HTR-8/SVneo (cell line): Measurements from ENCODE around the gene SLC39A11.
"Not testable (repeated sequence)": the region's sequence is repeated elsewhere in the genome, so short reads cannot be mapped to it uniquely, and the experiment has no call there.

Experiments used
- DNase-seq: peaks from one replicate; pipeline ENCODE4 v3.0.0; 2011; ENCODE audit warnings: low spot score, mixed read lengths; ENCODE audit not compliant: insufficient read length
- FAIRE-seq: peaks from 2 replicates; lab custom pipeline; 2011; peaks lifted over from hg19 to GRCh38; lab: Jason Lieb, UNC

The SLC39A11 gene

GRCh38 chr17:72775919-72776318 is 316.6 kb downstream of the SLC39A11 start:
- FAIRE-seq (no peak), DNase-seq (no peak)

- peak; percentile 23 for FAIRE-seq
- DNase-seq: no peak
Observed at GRCh38 chr17:72775237-72775636, 317.3 kb downstream of the SLC39A11 start.

GRCh38 chr17:72774236-72774635 is 318.3 kb downstream of the SLC39A11 start:
- DNase-seq (no peak), FAIRE-seq (no peak)

DNA sequence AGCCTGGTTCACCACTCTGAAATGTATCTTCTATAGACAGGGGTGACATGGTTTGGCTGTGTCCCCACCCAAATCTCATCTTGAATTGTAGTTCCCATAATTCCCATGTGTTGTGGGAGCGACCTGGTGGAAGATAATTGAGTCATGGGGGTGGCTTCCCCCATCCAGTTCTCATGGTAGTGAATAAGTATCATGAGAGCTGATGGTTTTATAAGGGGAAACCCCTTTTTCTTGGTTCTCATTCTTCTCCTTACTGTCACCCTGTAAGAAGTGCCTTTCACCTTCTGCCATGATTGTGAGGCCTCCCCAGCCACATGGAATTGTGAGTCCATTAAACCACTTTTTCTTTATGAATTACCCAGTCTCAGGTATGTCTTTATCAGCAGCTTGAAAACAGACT is 319.3 kb downstream of the SLC39A11 start:
- FAIRE-seq, DNase-seq: not testable (repeated sequence)

DNA sequence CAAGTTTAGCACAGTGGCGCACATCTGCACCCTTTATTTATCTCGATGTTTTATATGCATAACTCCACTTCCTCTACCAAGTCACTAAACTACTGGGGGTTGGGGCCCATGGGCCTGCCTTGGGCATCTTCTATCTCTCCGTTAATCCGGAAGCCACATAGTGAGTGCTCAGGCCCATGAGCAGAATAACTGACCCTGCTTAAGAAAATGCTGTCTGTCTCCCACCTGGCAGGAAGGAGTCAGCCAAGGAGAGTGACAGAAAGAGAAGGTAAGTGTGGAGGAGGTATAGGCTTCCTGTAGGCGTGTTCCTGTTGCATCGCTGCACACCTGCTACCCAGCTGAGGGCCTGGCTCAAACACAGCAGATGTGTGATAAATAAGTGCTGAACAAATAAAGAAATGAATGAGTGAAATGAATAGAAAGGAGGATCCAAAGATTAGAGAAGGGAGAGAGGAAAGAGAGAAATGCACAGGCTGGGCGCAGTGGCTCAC is 320.1 kb downstream of the SLC39A11 start:
- no peak for FAIRE-seq
- no peak for DNase-seq

DNA sequence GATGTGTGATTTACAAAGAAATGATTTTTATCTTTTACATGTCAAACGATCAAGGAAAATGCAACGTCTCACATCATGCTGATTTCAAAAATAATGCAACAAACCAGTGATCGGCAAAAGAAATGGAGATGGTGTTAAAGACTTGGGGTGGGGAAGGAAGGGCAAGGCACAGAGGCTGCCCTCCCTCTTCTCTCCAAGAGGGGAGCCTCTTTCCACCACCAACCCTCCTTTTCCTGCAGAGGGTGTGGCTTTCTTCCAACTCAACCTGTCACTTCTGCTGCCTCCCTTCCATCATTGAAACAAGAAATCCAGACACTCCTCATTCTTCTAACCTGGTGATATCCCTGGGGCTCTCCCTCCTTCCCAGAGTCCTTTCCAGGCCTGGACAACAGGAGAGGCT is 320.8 kb downstream of the SLC39A11 start:
- FAIRE-seq: no peak
- no peak for DNase-seq

DNA sequence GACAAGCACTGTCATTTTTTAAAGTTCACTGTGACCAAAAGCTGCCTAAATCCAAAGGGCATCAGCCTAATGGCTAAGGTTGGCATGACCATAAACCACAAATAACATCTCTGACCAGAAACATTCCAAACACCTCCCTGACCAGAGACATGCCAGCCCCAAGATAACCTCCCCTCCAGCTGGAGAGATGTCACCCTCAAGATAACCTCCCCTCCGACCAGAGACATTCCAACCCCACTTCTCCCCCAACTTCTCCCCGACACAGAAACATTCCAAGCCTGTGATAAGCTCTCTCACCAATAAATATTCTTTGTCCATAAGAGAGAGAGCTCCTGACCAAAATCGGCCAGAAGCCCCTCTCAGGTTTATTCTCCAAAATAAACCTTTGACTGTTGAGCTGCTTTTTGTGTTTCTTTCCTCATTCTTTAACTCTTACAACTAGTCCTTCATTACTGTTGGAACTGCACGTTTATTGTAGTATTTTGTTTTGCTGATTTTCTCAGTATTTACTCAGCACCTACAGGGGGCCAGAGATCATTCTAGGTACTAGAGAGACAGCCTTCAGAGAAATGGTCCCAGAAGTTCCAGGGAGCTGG is 325.6 kb downstream of the SLC39A11 start:
- DNase-seq (no peak), FAIRE-seq (no peak)

DNA sequence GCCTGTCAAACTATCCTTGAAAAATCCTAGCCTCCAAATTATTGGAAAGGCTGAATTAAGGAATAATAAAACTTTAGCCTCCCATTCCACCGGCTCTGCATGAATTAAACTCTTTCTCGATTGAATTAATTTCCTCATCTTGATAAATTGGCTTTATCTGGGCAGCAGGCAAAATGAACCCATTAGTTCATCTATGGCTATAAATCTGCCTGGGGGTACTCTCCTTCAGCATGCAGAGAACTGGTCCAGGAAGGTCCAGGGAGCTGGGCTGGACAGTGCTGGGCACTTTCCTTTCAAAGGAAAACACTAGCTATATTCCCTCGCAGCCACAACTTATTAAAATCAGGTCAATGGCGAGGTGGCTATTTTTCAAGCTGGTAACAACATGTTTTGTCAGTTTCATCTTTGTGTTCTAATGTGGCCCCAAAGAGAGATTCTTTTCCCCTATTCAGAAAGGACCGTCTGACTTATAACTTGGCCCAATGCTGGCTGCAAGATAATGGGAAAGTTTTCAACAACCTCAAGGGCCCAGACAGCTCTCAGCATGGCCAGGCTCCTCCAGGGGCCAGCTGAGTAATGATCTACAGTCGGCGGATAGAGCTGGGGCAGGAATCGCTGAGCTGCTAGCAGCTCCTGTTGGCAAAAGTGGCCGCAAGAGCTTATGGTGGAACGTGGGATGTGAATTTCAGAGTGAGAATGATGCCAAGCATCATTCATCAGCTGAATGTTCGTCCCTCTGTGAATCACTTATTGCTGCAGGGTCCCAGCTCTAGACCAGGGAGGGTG is 326.9 kb downstream of the SLC39A11 start:
- FAIRE-seq: no peak
- DNase-seq: no peak

GRCh38 chr17:72764632-72765041 is 327.9 kb downstream of the SLC39A11 start:
- FAIRE-seq (no peak), DNase-seq (no peak)

- no peak for DNase-seq
- no peak for FAIRE-seq
Observed at GRCh38 chr17:72763981-72764380, 328.5 kb downstream of the SLC39A11 start.

GRCh38 chr17:72761893-72762575 is 330.5 kb downstream of the SLC39A11 start:
- not testable (repeated sequence) for FAIRE-seq, DNase-seq

- DNase-seq (no peak), FAIRE-seq (no peak)
Observed at GRCh38 chr17:72761431-72761830, 331.1 kb downstream of the SLC39A11 start.

GRCh38 chr17:72760368-72760767 is 332.1 kb downstream of the SLC39A11 start:
- FAIRE-seq (peak; percentile 57), DNase-seq (no peak)

- no peak for FAIRE-seq
- no peak for DNase-seq
Observed at GRCh38 chr17:72759301-72759700, 333.2 kb downstream of the SLC39A11 start.

DNA sequence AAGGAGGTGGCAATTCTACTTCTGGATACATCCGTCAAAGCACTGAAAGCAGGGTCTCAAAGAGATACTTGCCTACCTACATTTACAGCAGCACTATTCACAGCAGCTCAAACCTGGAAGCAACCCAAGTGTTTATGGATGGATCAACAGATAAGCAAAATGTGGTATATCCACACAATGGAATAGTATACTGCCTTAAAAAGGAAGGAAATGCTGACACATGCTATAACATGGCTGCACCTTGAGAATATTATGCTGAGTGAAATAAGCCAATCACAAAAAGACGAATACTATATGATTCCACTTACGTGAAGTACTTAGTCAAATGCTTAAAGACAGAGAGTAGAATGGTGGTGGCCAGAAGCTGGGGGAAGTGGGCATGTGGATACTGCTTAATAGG is 336.2 kb downstream of the SLC39A11 start:
- DNase-seq (no peak), FAIRE-seq (peak; percentile 44)

- no peak for DNase-seq
- FAIRE-seq: peak; percentile 70
Observed at GRCh38 chr17:72754513-72754912, 338.0 kb downstream of the SLC39A11 start.

- FAIRE-seq: no peak
- no peak for DNase-seq
Observed at GRCh38 chr17:72751746-72752145, 340.7 kb downstream of the SLC39A11 start.

DNA sequence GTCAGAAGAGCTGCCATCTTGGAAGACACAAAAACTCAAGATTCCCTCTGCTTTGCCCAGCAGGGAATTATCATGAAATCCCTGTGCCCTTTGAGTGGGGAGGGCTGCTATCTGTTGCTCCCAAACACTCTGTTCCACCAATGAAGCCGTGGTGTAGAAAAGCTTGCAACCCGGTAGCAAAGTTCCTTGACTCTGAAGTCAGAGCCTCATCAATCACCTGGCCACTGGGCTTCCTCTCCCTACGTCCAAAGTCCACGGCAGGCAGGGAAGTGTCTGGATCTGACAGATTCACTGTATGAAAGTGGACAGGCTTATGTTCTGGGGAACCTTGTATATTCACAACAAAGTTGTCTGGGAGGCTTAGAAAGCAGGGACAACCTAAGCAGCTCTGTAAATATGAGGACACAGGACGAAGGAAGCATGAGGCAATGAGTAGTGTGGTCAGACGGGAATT is 343.3 kb downstream of the SLC39A11 start:
- FAIRE-seq: no peak
- no peak for DNase-seq

DNA sequence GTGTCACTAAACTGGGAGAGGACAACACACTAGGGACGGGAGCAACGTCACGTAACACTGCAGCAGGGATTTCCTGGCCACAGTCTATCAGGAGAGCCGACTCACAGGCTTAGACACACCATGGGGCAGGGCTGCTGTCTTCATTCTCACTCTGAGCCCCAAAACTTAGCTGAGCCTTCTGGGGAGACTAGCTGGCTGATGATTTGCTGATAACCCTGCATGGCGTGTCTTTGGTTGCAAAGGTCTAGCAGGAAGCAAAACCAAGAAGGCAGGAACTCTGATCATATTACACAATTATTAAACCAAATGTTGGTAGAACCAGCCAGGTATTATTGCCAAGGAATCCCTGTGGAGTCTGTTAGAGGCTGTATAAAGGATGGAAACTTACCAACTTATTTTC is 345.0 kb downstream of the SLC39A11 start:
- DNase-seq (no peak), FAIRE-seq (no peak)

- DNase-seq (no peak), FAIRE-seq (no peak)
Observed at GRCh38 chr17:72745241-72745640, 347.2 kb downstream of the SLC39A11 start.

- FAIRE-seq: no peak
- no peak for DNase-seq
Observed at GRCh38 chr17:72743037-72743467, 349.4 kb downstream of the SLC39A11 start.
